PFSK-1 (cell line): ENCODE data around the gene PKN1.

Source experiments
- FOXP2 ChIP-seq: optimal IDR thresholded peaks from 2 replicates; pipeline ENCODE3; 2011; ENCODE audit warnings: borderline replicate concordance, control low read depth, inconsistent platforms; ENCODE audit not compliant: insufficient read depth; ENCODE audit errors: extremely low read length, extremely low read depth
- POLR2AphosphoS5 ChIP-seq: IDR thresholded peaks from 2 replicates; pipeline ENCODE4 v1.6.1; 2012; ENCODE audit warnings: low read depth, mild to moderate bottlenecking, control low read depth, low read length, moderate library complexity
- REST ChIP-seq, 2 experiments: IDR thresholded peaks; 2 replicates each; pipeline versions ENCODE4 v1.6.1 to v1.8.0; 2011 to 2012; ENCODE audit warnings: low read depth in 2 of 2, low read length in 2 of 2, control low read depth in 1 of 2, inconsistent platforms in 1 of 2, mild to moderate bottlenecking in 1 of 2, moderate library complexity in 1 of 2; ENCODE audit not compliant: insufficient read depth in 1 of 2
- SIN3A ChIP-seq: IDR thresholded peaks from 2 replicates; pipeline ENCODE4 v1.6.1; 2012; ENCODE audit warnings: mild to moderate bottlenecking, low read length, moderate library complexity, borderline replicate concordance; ENCODE audit not compliant: insufficient read depth
- TAF1 ChIP-seq: IDR thresholded peaks from 2 replicates; pipeline ENCODE4 v1.6.1; 2012; ENCODE audit warnings: low read length, control low read depth, borderline replicate concordance; ENCODE audit not compliant: insufficient read depth

PKN1 gene

GRCh38 chr19:14497228-14497921, 64.3 kb downstream of the PKN1 start:
- peak in 1 of 2 experiments; percentile 66; a peak in 1 of 4 replicates for TF ChIP-seq REST (IDR thresholded peaks at IDR 0.05; ENCODE audit: insufficient read depth in 1 of 2, low read depth in 2 of 2, low read length in 2 of 2)
- TF ChIP-seq FOXP2: no peak

- TF ChIP-seq SIN3A (no peak), FOXP2 (no peak), TAF1 (no peak), POLR2AphosphoS5 (no peak), REST (IDR thresholded peaks at IDR 0.05; ENCODE audit: insufficient read depth in 1 of 2, low read depth in 2 of 2, low read length in 2 of 2) (no peak)
These were observed 69.4 kb downstream of the PKN1 start for GRCh38 chr19:14502334-14503092.

- TF ChIP-seq REST (IDR thresholded peaks at IDR 0.05; ENCODE audit: insufficient read depth in 1 of 2, low read depth in 2 of 2, low read length in 2 of 2): no peak
- TF ChIP-seq FOXP2: no peak
- TF ChIP-seq POLR2AphosphoS5: no peak
- no peak for TF ChIP-seq TAF1
- TF ChIP-seq SIN3A: no peak
These were observed 70.2 kb downstream of the PKN1 start for GRCh38 chr19:14503285-14503684.

GRCh38 chr19:14505488-14506239, 72.6 kb downstream of the PKN1 start:
- TF ChIP-seq FOXP2: no peak
- TF ChIP-seq SIN3A: no peak
- TF ChIP-seq TAF1: no peak
- TF ChIP-seq REST (IDR thresholded peaks at IDR 0.05; ENCODE audit: insufficient read depth in 1 of 2, low read depth in 2 of 2, low read length in 2 of 2): no peak
- no peak for TF ChIP-seq POLR2AphosphoS5
